ENCODE data around the gene CCDC149.

DNA sequence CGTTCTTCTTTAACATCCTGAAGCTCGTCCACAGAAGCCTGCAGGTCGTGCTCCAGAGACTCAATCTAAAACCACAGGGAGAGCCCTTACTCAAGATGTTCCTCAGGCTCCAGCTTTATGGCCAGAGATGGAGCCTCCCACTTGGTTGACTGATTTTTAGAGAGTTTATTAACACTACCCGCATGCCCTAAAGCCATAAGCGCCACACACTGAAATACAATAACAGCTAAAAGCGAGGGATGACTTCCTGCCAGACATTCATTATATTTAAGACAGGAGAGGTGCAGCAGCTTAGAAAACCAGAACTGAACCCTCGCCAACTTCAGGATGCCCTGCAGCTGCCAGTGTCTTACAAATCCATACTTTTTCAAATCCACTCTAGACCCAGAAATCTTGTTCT lies 75.5 kb downstream of the CCDC149 start:
- TF ChIP-seq, protein P1, sequence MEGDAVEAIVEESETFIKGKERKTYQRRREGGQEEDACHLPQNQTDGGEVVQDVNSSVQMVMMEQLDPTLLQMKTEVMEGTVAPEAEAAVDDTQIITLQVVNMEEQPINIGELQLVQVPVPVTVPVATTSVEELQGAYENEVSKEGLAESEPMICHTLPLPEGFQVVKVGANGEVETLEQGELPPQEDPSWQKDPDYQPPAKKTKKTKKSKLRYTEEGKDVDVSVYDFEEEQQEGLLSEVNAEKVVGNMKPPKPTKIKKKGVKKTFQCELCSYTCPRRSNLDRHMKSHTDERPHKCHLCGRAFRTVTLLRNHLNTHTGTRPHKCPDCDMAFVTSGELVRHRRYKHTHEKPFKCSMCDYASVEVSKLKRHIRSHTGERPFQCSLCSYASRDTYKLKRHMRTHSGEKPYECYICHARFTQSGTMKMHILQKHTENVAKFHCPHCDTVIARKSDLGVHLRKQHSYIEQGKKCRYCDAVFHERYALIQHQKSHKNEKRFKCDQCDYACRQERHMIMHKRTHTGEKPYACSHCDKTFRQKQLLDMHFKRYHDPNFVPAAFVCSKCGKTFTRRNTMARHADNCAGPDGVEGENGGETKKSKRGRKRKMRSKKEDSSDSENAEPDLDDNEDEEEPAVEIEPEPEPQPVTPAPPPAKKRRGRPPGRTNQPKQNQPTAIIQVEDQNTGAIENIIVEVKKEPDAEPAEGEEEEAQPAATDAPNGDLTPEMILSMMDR (IDR thresholded peaks at IDR 0.05) = no peak
- TF ChIP-seq POLR2A (IDR thresholded peaks at IDR 0.05) = no peak
- TF ChIP-seq POLR2AphosphoS5 (IDR thresholded peaks at IDR 0.05) = no peak

Data from gastroesophageal sphincter (tissue), 3 donors.